Stomach (tissue), 9 donors: ENCODE data around the gene CTNND2. TPM values are rescaled to one million over a fixed set of nuclear protein-coding genes. Genes with fewer than 3 reads are reported as not detected.
A peak's percentile ranks its signal among the peaks of the same experiment; 100 is the strongest.

Experiments
- DNase-seq, 2 donors: peaks; one replicate each; pipeline versions ENCODE4 v3.0.0 to v3.0.0-alpha.2; 2013 to 2019
- H3K27ac ChIP-seq, 5 donors: fragments of 200-600 bp in 4 of 5; sonication (generic) in 4 of 5; one replicate each; pipeline ENCODE4 v1.5.1; 2013 to 2019; ENCODE audit warnings: mild to moderate bottlenecking in 1 of 5, moderate library complexity in 1 of 5
- H3K27me3 ChIP-seq, 3 donors: fragments of 200-600 bp; sonication (generic); one replicate each; pipeline ENCODE4 v1.5.1; 2017 to 2019; ENCODE audit warnings: mixed run types in 1 of 3
- H3K36me3 ChIP-seq, 4 donors: fragments of 200-600 bp; sonication (generic); 1 replicate in 3 of 4; 2 replicates in 1 of 4; pipeline ENCODE4 v1.5.1; 2016 to 2019
- H3K4me1 ChIP-seq, 4 donors: fragments of 200-600 bp; sonication (generic); one replicate each; pipeline ENCODE4 v1.5.1; 2016 to 2019
- H3K4me3 ChIP-seq, 4 donors: fragments of 200-600 bp; sonication (generic) in 3 of 4; one replicate each; pipeline ENCODE4 v1.5.1; 2016 to 2019; ENCODE audit warnings: mild to moderate bottlenecking in 1 of 4
- H3K9me3 ChIP-seq, 4 donors: fragments of 200-600 bp; sonication (generic); one replicate each; pipeline ENCODE4 v1.5.1; 2016 to 2019
- EP300 ChIP-seq: sonication (generic); formaldehyde crosslinking; IDR thresholded peaks from one replicate; pipeline ENCODE4 v1.6.1; 2017; ENCODE audit warnings: antibody characterized with exemption
- POLR2A ChIP-seq, 4 donors: fragments of 450-650 bp; IDR thresholded peaks; one replicate each; pipeline ENCODE4 v1.6.1; 2016; ENCODE audit warnings: antibody characterized with exemption in 4 of 4, control low read depth in 2 of 4, mild to moderate bottlenecking in 1 of 4, moderate library complexity in 1 of 4
- POLR2AphosphoS5 ChIP-seq, 3 donors: sonication (generic); formaldehyde crosslinking; IDR thresholded peaks; one replicate each; pipeline ENCODE4 v1.6.1; 2016; ENCODE audit warnings: antibody characterized with exemption in 3 of 3
- WGBS, 5 donors: extraction: QIAGEN DNeasy Blood & Tissue Kit in 3 of 5; methylation state at CpG; one replicate each; pipeline versions ENCODE4 v1.1.5 to v1.1.7; 2013 to 2018; 5-methylcytosine and 5-hydroxymethylcytosine counted together
- intact Hi-C: fragments of 100-400 bp; cut with DNase I; formaldehyde crosslinking; loops from one replicate; pipeline ENCODE4 v1.15.1; 2023; ENCODE audit warnings: low total_unique reads
- polyA plus RNA-seq, 3 donors: library from polyadenylated mRNA; stranded (reverse); fragments of 200-250 nt; gene quantifications; one replicate each; pipeline ENCODE4 v1.2.3, GENCODE V29; 2013
- total RNA-seq, 5 donors: library from RNA; depleted of rRNA; stranded (reverse); fragments of >200 nt; gene quantifications; one replicate each; pipeline versions ENCODE4 v1.1.0 to v1.2.3, GENCODE V29; 2014 to 2016
- TF ChIP-seq, protein P1 (sequence below), 7 experiments: fragments of 450-650 bp in 4 of 7; fragments of 200-600 bp in 3 of 7; sonication (generic) in 3 of 7; IDR thresholded peaks; one replicate each; pipeline ENCODE4 v1.5.1; 2016 to 2019; ENCODE audit warnings: antibody characterized with exemption in 7 of 7, control low read depth in 2 of 7, mild to moderate bottlenecking in 1 of 7
- donor health status: healthy with polysubstance abuse.
- donor health status: Bipolar disorder and iron deficiency.
- donor health status: healthy.

The CTNND2 gene
- total and polyA plus RNA-seq, 8 donors: 0.29 to 3.4 (median 2.0) TPM; not detected in 2

DNA sequence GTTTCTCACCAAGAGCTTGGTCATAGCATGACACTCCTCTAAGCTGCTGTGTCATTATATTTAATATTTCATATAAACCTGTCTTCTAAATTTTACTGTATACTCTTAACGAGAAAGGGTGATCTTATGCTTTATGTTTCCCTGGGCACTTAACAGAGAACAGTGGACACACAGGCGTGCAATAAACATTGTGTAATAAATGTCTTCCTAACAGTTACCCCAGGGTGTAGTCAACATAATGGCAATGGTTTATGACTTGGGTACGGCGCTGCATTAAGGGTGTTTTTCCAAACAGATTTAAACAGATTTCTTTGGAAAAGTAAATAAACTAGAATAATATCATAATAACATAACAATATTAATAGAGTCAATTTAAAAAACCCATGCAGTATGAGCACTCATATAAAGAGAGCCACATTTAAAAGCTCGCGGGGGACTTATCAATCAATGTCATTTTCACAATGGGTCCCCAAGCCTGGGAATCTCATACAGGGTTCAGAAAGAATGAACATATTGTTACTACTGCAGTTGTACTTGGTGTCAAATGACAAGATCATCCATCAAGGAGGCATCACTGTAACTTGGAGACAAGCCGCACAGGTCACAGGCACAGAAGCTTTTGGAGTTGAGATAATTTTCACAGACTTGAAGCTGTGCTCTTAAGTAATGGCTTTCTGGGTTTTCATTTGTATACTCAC, 376.4 kb downstream of the CTNND2 start:
- no peak for TF ChIP-seq POLR2A (IDR thresholded peaks at IDR 0.05)
- TF ChIP-seq EP300: no peak
- no peak for TF ChIP-seq POLR2AphosphoS5 (IDR thresholded peaks at IDR 0.05)
- TF ChIP-seq, protein P1, sequence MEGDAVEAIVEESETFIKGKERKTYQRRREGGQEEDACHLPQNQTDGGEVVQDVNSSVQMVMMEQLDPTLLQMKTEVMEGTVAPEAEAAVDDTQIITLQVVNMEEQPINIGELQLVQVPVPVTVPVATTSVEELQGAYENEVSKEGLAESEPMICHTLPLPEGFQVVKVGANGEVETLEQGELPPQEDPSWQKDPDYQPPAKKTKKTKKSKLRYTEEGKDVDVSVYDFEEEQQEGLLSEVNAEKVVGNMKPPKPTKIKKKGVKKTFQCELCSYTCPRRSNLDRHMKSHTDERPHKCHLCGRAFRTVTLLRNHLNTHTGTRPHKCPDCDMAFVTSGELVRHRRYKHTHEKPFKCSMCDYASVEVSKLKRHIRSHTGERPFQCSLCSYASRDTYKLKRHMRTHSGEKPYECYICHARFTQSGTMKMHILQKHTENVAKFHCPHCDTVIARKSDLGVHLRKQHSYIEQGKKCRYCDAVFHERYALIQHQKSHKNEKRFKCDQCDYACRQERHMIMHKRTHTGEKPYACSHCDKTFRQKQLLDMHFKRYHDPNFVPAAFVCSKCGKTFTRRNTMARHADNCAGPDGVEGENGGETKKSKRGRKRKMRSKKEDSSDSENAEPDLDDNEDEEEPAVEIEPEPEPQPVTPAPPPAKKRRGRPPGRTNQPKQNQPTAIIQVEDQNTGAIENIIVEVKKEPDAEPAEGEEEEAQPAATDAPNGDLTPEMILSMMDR (IDR thresholded peaks at IDR 0.05): no peak
- Histone ChIP-seq H3K4me1 (no peaks in the 10 kb centered on the region), H3K36me3 (no peaks in the 10 kb centered on the region), H3K4me3 (no peak overlapping the region), H3K27me3 (no peaks in the 10 kb centered on the region), H3K9me3 (no peaks in the 10 kb centered on the region), H3K27ac (no peak overlapping the region)
- WGBS, 5 donors: 75 to 87% (median 81%) methylated on average over 7 of the region's 7 CpGs
- no peak for DNase-seq
- intact Hi-C loops: no loop called here

DNA sequence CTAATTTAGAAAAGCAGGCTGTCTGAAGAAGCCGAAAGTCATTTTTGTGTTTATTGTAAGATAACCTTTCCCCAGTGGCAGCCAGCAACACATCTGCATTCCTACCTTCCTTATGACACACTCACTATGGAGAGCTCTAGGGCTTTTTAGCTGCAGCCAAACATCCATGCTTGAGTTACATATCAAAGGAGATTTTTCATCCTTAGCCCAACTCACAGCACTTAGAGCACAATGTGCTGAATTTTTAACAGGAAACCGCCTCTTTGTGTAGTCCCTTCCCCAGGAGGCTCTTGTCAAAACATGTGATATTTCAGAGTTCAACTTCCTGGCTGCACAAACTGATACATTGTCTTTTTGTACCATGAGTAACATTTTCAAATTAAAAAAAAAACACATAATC, 379.2 kb downstream of the CTNND2 start:
- WGBS, 5 donors: 40 to 59% (median 51%) methylated on average over 2 of the region's 2 CpGs
- peak in 1 of 2 donors; percentile 7 for DNase-seq
- Histone ChIP-seq H3K4me3 (no peak overlapping the region), H3K9me3 (no peaks in the 10 kb centered on the region), H3K27ac (no peak overlapping the region), H3K4me1 (no peaks in the 10 kb centered on the region), H3K27me3 (no peaks in the 10 kb centered on the region), H3K36me3 (no peaks in the 10 kb centered on the region)
- TF ChIP-seq, protein P1 (IDR thresholded peaks at IDR 0.05): no peak
- TF ChIP-seq EP300 (no peak), POLR2A (IDR thresholded peaks at IDR 0.05) (no peak), POLR2AphosphoS5 (IDR thresholded peaks at IDR 0.05) (no peak)
- intact Hi-C loops: no loop called here

DNA sequence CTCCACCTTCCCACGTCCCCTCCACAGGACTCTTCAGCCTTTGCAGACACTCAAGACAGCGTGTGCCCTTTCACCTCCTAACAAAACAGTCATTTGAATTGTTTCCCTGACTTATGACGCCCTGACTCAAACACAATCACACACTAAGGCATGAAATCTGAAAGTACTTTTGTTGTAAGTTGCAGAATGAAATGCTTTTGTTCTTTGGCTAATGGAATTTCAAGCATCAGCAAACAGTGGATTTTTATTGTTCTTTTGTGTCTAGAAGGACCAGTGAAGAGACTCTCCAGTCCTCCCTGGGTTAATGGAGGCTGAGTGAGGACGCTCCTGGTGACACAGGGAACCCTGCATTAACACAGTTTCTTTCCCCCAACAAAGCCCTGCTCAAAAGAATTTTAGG, 380.1 kb downstream of the CTNND2 start:
- 44 to 51% (median 46%) methylated on average over 4 of the region's 4 CpGs for WGBS, 5 donors
- no peaks in the 10 kb centered on the region for H3K4me1 ChIP-seq
- no peak overlapping the region for H3K27ac ChIP-seq
- intact Hi-C loops: no loop called here
- H3K4me3 ChIP-seq: no peak overlapping the region
- peak in 1 of 2 donors; percentile 11 for DNase-seq
- no peaks in the 10 kb centered on the region for H3K36me3 ChIP-seq
- H3K9me3 ChIP-seq: no peaks in the 10 kb centered on the region
- TF ChIP-seq POLR2A (IDR thresholded peaks at IDR 0.05) (no peak), POLR2AphosphoS5 (IDR thresholded peaks at IDR 0.05) (no peak), EP300 (no peak)
- TF ChIP-seq, protein P1 (IDR thresholded peaks at IDR 0.05): no peak
- no peaks in the 10 kb centered on the region for H3K27me3 ChIP-seq

DNA sequence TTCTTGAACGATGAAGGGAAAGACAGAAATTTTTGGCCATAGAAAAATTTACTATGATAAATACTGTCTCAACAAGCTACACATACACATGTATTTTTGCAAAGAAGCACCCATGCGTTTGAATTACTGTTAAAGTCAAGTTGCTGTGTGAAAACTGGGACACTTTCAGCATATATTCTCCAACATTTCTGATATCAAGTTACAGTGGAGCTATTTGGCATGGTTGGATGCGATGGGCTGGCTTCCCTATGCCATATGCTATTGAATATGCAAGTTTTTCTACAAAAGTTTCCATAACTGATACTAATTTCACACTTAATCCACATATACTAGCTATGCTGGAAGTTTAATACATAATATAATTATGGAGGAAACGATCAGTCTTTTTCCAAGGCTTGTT, 381.4 kb downstream of the CTNND2 start:
- Histone ChIP-seq H3K4me1 (no peaks in the 10 kb centered on the region), H3K27me3 (no peaks in the 10 kb centered on the region), H3K36me3 (no peaks in the 10 kb centered on the region), H3K27ac (no peak overlapping the region), H3K4me3 (no peak overlapping the region), H3K9me3 (no peaks in the 10 kb centered on the region)
- 85 to 91% (median 87%) methylated on average over 4 of the region's 4 CpGs for WGBS, 5 donors
- no peak for DNase-seq
- no peak for TF ChIP-seq POLR2AphosphoS5 (IDR thresholded peaks at IDR 0.05)
- TF ChIP-seq EP300: no peak
- TF ChIP-seq, protein P1 (IDR thresholded peaks at IDR 0.05): no peak
- TF ChIP-seq POLR2A (IDR thresholded peaks at IDR 0.05): no peak
- intact Hi-C loops: no loop called here
